Activated T-cell treated with anti-CD3 and anti-CD28 coated beads, Interleukin-2, amount 50 U/mL, for 24 hours (primary cell): ENCODE measurements around the gene RUNX3.
"Not testable (repeated sequence)": the region's sequence is repeated elsewhere in the genome, so short reads cannot be mapped to it uniquely, and the experiment has no call there.

Source experiments
- DNase-seq: peaks from one replicate; pipeline ENCODE4 v3.0.0-alpha.2; 2020
- H3K27ac Mint-ChIP-seq: 2 replicates; pipeline ENCODE4 v1.8.0; 2020; ENCODE audit warnings: mild to moderate bottlenecking, mixed read lengths
- H3K27me3 Mint-ChIP-seq: 2 replicates; pipeline ENCODE4 v1.8.0; 2020; ENCODE audit warnings: mixed read lengths
- H3K36me3 Mint-ChIP-seq: 2 replicates; pipeline ENCODE4 v1.8.0; 2020; ENCODE audit warnings: low read depth, mixed read lengths
- H3K4me1 Mint-ChIP-seq: 2 replicates; pipeline ENCODE4 v1.8.0; 2020; ENCODE audit warnings: low read depth, mixed read lengths
- H3K4me3 Mint-ChIP-seq: 2 replicates; pipeline ENCODE4 v1.8.0; 2020; ENCODE audit warnings: mild to moderate bottlenecking, moderate library complexity, mixed read lengths
- H3K9me3 Mint-ChIP-seq: 2 replicates; pipeline ENCODE4 v1.8.0; 2020; ENCODE audit warnings: mixed read lengths

Gene RUNX3

DNA sequence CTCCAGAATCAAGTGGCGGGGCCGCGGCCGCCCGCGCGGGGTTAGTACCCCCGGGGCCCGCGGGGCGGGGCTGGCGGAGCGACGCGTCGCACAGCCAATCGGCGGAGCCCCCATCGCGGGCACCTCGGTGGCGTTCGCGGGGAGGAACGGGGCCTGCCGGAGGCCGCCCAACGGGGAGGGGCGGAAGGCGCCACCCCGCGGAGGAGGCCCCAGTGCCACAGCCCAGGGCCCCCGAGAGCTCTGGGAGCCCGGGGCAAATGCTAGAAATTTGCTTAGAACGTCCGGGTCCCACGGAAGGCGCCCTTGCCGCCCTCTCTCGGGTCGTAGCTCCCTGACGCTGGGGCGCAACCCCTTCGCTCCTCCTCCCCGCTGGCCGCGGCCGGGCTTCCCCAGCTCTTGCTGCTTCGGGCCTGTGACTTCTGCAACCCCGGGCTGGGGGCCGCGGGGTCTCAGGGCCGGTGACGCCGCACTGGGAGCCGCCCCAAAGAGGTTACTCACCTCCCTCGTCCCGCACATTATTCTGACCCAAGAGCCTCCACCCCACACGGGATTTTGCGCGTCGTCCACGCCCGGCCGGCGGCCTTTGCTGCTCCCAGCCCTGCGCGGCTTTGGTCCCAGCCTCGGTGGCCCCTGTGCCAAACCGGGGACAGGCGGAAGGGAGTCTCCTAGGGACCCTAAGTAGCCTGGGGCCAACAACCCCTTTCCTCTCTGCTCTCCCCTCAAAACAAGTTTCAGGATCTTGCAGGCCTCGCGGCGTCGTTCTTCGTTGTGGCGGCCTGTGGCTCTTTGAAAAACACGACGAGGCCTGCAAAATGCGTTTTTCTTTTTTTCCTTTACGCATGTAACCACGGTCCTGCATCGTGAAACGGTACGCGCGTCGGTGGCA, at the start of gene RUNX3:
RUNX3 (minus strand) TSS at position 17 of the 886 bp plus-strand sequence. CDS start 408 bp downstream, outside the sequence.
- peak; percentile 94 for DNase-seq
- no peaks in the 10 kb centered on the region for H3K27me3 Mint-ChIP-seq
- H3K4me1 Mint-ChIP-seq, result peaks cover 71% of the 10 kb centered on the region
- peak within 1 kb of the TSS; percentile 98 for H3K4me3 Mint-ChIP-seq
- H3K27ac Mint-ChIP-seq, result peak within 1 kb of the TSS; percentile 96
- no peaks in the 10 kb centered on the region for H3K9me3 Mint-ChIP-seq
- peaks cover 86% of the 10 kb centered on the region for H3K36me3 Mint-ChIP-seq

DNA sequence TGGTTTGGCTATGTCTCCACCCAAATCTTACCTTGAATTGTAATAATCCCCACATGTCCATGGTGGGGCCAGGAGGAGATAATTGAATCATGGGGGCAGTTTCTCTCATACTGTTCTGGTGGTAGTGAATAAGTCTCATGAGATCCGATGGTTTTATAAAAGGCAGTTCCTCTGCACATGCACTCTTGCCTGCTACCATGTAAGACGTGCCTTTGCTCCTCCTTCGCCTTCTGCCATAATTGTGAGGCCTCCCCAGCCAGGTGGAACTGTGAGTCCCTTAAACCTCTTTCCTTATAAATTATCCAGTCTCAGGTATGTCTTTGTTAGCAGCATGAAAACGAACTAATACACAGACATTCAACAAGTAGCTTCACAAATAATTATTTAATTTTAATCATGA, 49.2 kb upstream of the RUNX3 start:
- peaks cover 20% of the 10 kb centered on the region for H3K9me3 Mint-ChIP-seq
- H3K27me3 Mint-ChIP-seq, H3K4me3 Mint-ChIP-seq, DNase-seq: not testable (repeated sequence)
- peaks cover 72% of the 10 kb centered on the region for H3K4me1 Mint-ChIP-seq
- peaks cover 21% of the 10 kb centered on the region for H3K36me3 Mint-ChIP-seq
- H3K27ac Mint-ChIP-seq, result peak overlapping the region; percentile 47

DNA sequence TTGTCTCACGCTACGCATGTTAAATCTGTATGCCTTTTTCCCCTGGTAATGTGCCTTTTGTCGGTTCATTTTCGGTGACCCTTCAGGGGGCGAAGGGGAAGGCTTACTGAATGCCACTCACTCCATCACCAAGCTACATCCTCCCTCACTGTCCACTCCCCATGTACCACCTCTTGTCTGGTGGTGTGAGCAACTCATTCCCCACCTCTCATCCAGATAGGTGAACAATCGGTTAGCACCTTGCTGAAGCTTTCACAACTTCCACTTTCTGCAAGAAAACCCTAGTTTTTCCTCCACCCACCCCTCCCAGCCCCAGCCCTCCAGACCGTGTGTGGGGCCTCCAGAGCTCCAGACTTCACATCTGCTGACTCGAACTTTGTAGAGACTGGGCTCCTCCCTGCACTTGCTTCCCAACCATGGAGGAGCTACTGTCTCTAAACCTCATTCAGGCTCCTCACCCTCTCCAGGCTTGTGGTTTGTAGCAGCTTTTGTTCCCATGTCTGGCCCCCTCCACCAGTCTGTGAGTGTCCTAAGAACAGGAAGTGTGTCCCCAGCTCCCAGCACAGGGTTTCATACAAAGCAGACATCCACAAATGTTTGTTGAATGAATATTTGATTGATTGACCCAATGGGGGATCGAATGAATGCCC, 48.4 kb upstream of the RUNX3 start:
- Mint-ChIP-seq H3K4me1 (peaks cover 69% of the 10 kb centered on the region), H3K36me3 (peaks cover 22% of the 10 kb centered on the region), H3K27ac (peak overlapping the region; percentile 47), H3K27me3 (no peaks in the 10 kb centered on the region), H3K4me3 (no peak overlapping the region), H3K9me3 (peaks cover 24% of the 10 kb centered on the region)
- DNase-seq, result no peak

DNA sequence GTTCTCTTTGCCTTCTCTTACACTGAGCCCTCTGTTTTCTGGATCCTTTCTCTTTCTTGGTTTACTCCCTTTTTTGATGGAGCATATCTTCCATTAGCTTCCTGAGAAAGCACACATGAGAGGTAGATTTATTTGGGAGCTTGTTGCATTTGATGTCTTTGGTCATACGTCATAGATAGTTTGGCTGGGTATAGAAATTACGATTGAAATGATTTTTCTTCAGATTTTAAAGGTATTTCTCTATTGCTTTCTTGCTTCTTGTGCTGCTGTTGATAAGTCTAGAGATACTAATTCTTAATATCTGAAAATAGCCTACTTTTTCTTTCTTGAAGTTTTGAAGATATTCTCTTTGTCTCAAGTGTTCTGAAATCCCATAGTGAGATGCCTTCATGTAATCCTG, 45.3 kb upstream of the RUNX3 start:
- no peak for DNase-seq
- H3K36me3 Mint-ChIP-seq, result peaks cover 22% of the 10 kb centered on the region
- H3K27me3 Mint-ChIP-seq, result no peaks in the 10 kb centered on the region
- no peak overlapping the region for H3K4me3 Mint-ChIP-seq
- no peak overlapping the region for H3K27ac Mint-ChIP-seq
- peaks cover 25% of the 10 kb centered on the region for H3K9me3 Mint-ChIP-seq
- peaks cover 68% of the 10 kb centered on the region for H3K4me1 Mint-ChIP-seq

DNA sequence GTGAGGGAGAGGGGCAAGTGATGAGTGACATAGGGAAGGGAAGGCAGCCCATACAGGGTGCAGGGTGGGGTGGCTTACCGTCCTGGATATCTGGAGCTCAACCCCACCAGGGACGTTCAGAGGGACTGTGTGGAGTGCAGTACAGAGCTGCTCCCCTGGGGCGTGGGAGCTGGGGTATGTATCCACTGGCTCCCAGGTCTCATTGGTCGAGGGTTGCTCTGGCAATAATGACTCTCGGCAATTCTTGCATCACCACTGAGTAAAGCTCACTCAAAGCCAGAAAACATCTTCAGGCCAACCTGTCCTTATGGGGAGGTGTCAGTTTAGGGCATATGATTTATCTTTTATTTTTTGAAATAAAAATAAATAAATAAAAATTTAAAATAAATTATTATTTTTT, 43.2 kb upstream of the RUNX3 start:
- no peak for DNase-seq
- Mint-ChIP-seq H3K4me1 (peaks cover 68% of the 10 kb centered on the region), H3K36me3 (peaks cover 22% of the 10 kb centered on the region), H3K9me3 (peaks cover 25% of the 10 kb centered on the region), H3K27me3 (no peaks in the 10 kb centered on the region), H3K27ac (no peak overlapping the region), H3K4me3 (no peak overlapping the region)

DNA sequence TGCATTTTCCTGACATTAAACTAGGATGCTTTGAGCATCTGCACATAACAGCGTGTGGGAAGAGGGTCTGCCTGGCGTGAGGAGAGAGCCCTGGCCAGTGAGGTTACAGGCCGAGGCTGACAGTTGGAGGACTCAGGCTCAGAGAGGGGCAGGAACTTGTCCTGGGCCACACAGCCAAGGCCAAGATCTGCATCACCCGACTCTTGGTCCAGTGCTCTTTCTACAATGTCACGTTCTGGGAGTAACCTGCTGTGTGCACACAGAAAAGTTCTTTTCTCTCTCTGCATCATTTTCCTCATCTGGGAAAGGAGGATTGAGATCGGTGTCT, 42.8 kb upstream of the RUNX3 start:
- H3K4me3 Mint-ChIP-seq, result no peak overlapping the region
- no peak for DNase-seq
- no peaks in the 10 kb centered on the region for H3K27me3 Mint-ChIP-seq
- H3K4me1 Mint-ChIP-seq, result peaks cover 68% of the 10 kb centered on the region
- no peak overlapping the region for H3K27ac Mint-ChIP-seq
- peaks cover 21% of the 10 kb centered on the region for H3K36me3 Mint-ChIP-seq
- H3K9me3 Mint-ChIP-seq, result peaks cover 25% of the 10 kb centered on the region

DNA sequence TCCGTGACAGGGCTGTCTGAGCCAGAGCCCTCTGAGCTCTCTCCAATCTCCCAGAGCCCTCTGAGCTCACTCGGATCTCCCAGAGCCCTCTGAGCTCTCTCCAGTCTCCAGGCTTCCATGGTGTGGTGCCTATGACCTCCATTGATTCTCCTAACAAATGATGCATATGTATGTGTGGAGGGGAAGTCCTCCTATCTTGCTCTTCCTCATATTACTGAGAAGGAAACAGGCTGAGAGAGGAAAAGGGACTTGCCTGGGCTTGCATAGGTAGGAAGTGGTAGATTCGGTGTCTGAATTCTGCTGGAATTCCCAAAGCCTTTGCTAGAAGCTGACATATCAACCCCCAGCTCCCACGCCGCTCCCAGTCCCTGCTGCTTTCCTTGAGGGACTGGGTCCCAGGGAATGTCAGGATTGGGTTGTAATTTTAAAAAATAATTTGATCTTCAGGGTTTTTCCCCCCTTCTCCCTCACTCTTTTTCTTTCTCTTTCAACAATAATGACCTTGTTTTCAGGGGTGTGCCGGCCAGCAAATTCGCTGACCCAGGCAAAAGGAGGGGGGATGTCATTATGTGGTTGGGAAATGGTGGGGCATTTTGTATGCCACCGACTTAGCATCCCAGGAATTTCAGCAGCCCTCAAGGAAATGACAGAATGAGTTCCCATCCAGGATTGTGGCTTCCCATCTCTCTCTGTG, 42.3 kb upstream of the RUNX3 start:
- DNase-seq, result no peak
- Mint-ChIP-seq H3K27ac (no peak overlapping the region), H3K27me3 (no peaks in the 10 kb centered on the region), H3K36me3 (peaks cover 20% of the 10 kb centered on the region), H3K4me1 (peaks cover 70% of the 10 kb centered on the region), H3K4me3 (no peak overlapping the region), H3K9me3 (peaks cover 25% of the 10 kb centered on the region)

DNA sequence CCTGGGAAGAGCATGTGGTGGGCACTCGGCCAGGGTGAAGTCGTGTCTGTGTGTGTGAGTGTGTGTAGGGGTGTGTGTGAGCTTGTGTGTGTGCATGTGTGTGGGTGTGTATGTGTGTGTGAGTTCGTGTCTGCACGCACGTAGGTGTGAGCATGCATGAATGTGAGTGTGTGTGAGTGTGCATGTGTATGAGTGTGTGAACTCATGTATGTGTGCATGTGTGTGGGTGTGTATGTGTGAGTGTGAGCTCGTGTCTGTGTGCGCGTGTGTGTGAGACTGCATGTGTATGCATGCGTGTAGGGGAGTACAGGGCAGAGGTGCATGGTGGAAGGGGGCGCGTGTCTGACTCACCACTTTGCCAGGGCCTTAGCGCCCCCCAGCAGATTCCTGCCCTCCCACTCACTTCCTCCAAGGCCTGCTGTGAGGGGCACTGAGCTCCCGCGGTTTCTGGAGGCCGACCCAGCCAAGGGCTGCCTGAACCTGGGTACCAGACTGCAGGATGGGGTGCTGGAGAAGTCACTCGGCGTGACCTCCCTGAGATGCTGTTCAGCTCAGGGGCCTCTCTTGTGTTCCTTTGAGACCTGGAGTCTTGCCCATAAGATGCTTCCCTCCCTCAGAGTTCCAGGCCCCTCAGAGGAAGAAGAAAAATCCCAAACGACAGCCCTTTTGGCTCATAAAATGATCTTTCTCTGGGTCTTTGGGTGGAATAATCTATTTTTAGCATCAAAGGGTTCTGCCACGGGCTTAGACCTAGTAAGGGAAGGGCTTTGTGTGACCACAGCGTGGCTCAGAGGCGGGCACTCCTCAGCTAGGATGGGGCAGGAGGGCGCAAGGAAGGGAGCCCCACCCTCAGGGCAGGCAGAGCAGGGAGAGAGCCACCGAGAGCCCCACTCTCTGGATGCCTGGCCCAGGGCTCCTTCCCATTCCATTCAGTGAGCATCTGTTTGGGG, 41.1 kb upstream of the RUNX3 start:
- peaks cover 20% of the 10 kb centered on the region for H3K9me3 Mint-ChIP-seq
- H3K27me3 Mint-ChIP-seq, result no peaks in the 10 kb centered on the region
- peak overlapping the region; percentile 88 for H3K27ac Mint-ChIP-seq
- H3K4me3 Mint-ChIP-seq, result peak overlapping the region; percentile 68
- peaks cover 79% of the 10 kb centered on the region for H3K4me1 Mint-ChIP-seq
- DNase-seq, result no peak
- H3K36me3 Mint-ChIP-seq, result peaks cover 17% of the 10 kb centered on the region

DNA sequence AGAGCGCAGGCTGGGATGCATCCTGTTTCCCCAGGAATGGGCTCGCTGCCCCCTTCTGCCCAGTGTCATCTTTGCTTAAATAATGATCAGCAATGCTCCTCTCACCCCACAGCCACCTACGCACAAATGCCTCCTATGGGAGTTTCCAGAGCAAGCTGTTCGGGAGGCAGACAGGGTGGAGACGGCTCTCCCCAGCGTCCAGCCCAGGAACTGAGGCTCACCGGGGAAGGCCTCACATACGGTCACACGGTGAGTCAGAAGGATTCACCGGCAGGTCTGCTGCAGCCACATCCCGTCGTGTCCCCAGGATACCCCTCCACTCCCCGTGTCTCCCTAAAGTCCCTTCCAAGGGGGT, 40.3 kb upstream of the RUNX3 start:
- Mint-ChIP-seq H3K27ac (peak overlapping the region; percentile 88), H3K36me3 (peaks cover 11% of the 10 kb centered on the region)

DNA sequence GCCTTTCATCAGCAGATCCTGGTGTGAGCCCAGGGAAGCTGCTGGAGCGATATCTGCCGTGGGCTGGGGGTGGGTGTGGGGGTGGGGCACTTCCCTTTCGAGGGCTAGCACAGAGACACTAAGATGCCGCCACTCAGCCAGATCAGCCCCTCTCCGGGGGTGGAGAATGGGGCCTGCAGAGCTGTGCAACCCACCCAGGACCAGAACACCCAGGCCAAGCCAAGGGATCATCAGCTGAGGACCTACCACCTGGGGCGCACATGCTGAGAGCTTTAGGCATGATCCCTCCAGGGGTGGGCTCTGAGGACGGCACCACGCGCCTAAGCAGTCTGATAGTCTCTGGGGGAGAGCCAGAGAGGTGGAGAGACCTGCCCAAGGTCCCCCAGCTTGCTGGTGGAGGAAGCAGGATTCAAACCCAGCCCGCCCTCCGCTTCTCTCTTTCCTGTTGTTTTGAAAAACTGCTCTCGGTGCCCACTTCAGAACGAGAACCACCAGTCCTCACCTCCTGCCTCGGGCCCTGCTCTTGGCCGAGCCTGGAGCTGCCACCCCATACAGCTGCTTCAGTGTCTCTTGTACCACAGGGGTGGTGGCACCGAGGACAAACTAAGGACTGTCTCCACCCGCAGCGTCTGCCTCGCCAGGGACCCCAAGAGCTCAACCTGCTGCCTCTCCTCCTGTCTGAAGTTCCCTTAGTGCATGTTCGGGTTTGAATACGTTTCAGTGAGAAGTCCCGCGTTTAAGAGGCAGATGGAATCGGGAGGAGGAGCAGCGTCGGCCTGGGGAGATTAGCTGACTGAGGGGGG, 39.7 kb upstream of the RUNX3 start:
- H3K4me3 Mint-ChIP-seq, result peak overlapping the region; percentile 68
- H3K4me1 Mint-ChIP-seq, result peaks cover 91% of the 10 kb centered on the region
- DNase-seq, result no peak
- peaks cover 10% of the 10 kb centered on the region for H3K9me3 Mint-ChIP-seq
- no peaks in the 10 kb centered on the region for H3K27me3 Mint-ChIP-seq
- peaks cover 8% of the 10 kb centered on the region for H3K36me3 Mint-ChIP-seq
- H3K27ac Mint-ChIP-seq, result peak overlapping the region; percentile 88

More for the DNA sequence above, 40.3 kb upstream of the RUNX3 start:
- peaks cover 13% of the 10 kb centered on the region for H3K9me3 Mint-ChIP-seq
- DNase-seq, result no peak
- peak overlapping the region; percentile 68 for H3K4me3 Mint-ChIP-seq
- H3K4me1 Mint-ChIP-seq, result peaks cover 87% of the 10 kb centered on the region
- H3K27me3 Mint-ChIP-seq, result no peaks in the 10 kb centered on the region

DNA sequence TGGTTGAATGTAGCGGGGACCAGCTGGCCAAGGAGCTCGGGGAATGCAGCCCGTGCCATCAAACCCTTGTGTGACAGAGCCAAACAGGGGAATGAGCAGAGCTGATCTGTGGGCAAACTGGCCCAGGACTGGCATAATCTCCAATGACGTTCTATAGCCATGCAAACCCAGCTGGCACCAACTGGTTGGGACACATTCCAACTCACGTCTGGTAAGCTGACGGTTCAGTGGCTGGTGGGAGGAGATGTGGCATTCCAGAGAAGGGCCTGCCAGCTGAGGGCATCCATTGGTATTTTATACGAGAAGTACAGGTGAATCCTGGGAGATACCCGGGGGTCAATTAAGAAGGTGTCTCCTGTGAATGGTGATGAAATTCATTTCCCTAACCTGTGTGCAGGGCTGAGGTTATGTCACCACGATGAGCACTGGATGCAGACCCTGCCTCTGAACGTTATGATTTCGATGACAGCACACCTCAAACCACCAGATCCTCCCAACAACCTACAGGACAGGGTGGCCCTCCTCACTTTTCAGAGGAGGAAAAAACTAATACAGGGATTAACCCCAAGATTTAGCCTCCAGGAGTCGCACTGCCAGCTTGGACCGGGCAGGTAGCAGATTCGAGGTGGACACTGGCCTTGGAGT, 39.0 kb upstream of the RUNX3 start:
- Mint-ChIP-seq H3K27me3 (no peaks in the 10 kb centered on the region), H3K27ac (peak overlapping the region; percentile 88), H3K36me3 (peaks cover 8% of the 10 kb centered on the region), H3K9me3 (peaks cover 4% of the 10 kb centered on the region), H3K4me3 (peak overlapping the region; percentile 68), H3K4me1 (peaks cover 89% of the 10 kb centered on the region)
- no peak for DNase-seq

DNA sequence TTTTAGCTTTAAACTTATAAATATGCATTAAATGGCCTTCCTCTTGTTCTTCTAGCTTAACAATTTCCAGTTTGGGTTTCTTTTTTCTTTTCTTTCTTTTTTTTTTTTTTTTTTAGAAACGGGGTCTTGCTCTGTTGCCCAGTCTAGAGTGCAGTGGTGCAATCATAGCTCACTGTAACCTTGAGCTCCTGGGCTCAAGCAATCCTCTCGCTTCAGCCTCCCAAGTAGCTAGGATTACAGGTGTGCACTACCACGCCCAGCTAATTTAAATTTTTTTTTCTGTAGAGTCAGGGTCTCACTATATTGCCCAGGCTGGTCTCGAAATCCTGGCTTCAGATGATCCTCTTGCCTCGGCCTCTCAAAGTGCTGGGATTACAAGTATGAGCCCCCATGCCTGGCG, 37.9 kb upstream of the RUNX3 start:
- Mint-ChIP-seq H3K4me1 (peaks cover 87% of the 10 kb centered on the region), H3K36me3 (peaks cover 19% of the 10 kb centered on the region), H3K27ac (peak overlapping the region; percentile 88), H3K4me3 (no peak overlapping the region), H3K9me3 (no peaks in the 10 kb centered on the region), H3K27me3 (no peaks in the 10 kb centered on the region)
- DNase-seq, result no peak

DNA sequence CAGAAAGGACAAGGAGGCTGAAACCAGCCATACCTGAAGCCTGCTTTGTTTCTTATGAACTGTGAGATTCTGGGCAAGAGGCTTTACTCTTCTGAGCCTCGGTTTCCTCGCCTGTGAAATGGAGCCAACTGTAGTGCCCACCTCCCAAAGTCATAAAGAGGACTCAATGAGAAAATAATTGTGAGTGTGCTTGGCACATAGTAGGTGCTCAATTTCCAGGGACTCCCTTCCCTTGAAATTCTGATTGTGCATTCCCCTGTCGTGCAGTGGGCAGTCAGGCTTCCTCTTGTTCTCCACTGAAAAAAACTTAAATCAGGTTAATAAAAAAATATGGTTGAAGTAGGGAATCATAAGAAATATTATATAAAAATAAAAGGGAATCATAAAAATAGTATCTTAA, 37.5 kb upstream of the RUNX3 start:
- Mint-ChIP-seq H3K36me3 (peaks cover 23% of the 10 kb centered on the region), H3K27ac (peak overlapping the region; percentile 97), H3K4me1 (peaks cover 86% of the 10 kb centered on the region), H3K9me3 (no peaks in the 10 kb centered on the region), H3K4me3 (peak overlapping the region; percentile 45), H3K27me3 (no peaks in the 10 kb centered on the region)
- no peak for DNase-seq
